HG03280 (cell line): Measurements from ENCODE around the gene RASSF5.

Source experiments
- ATAC-seq: cut with Tn5 transposase; IDR thresholded peaks from one replicate; pipeline ENCODE4 v1.9.1; 2021; ENCODE audit warnings: mild to moderate bottlenecking, moderate library complexity; ENCODE audit not compliant: unreplicated experiment

Gene RASSF5

DNA sequence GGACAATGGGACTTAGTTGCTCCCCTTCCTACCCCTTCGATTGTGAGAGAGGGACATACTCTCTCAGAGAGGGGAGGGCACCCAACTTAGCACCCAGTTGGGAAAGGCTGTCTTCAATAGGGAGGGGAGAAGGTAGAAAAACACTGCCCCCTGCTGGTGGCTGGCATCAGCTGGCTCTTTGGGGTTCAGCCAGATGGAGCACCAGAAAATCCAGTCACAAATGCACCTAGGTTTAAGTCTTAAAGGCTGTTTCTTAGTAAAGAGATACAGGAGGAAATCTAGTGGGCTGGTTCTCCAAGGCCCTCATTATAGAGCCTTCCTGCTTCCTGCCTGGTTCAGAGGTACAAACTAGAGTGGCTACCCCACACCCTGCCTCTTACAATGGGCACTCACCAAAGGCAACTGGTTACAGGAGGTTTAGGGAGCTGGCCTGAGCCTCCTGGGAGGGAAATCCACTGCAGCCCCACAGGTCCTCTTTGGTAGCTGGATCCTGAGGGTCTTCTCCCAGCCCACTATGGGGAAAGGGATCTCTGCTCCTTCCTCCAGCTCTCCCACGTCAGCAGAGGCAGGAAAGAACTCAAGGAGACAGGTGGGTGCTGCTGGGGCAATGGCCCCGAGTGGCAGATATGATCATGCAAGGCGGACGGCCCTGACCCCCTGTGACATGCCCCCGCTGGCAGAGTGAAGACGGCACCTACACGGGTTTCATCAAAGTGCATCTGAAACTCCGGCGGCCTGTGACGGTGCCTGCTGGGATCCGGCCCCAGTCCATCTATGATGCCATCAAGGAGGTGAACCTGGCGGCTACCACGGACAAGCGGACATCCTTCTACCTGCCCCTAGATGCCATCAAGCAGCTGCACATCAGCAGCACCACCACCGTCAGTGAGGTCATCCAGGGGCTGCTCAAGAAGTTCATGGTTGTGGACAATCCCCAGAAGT, 76.6 kb downstream of the RASSF5 start:
- no peak for ATAC-seq

DNA sequence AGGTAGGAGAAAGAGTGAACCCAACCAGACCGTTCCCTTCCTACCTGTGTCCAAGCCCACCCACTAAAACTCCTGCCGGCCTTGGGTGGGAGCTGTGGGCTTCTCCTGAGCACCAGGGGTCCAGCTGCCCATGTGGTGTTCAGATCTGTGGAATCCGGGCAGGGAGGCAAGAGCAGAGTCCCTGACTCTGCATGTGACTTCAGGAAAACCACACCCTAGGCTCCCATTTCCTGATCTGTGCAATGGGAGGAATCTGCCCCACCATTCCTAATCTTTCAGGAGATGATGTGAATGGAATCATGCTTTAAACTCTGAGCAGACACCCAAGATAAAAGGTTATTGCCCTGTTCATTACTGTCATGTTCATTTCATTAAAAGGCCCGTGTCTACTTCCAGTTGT, 77.4 kb downstream of the RASSF5 start:
- ATAC-seq = no peak

DNA sequence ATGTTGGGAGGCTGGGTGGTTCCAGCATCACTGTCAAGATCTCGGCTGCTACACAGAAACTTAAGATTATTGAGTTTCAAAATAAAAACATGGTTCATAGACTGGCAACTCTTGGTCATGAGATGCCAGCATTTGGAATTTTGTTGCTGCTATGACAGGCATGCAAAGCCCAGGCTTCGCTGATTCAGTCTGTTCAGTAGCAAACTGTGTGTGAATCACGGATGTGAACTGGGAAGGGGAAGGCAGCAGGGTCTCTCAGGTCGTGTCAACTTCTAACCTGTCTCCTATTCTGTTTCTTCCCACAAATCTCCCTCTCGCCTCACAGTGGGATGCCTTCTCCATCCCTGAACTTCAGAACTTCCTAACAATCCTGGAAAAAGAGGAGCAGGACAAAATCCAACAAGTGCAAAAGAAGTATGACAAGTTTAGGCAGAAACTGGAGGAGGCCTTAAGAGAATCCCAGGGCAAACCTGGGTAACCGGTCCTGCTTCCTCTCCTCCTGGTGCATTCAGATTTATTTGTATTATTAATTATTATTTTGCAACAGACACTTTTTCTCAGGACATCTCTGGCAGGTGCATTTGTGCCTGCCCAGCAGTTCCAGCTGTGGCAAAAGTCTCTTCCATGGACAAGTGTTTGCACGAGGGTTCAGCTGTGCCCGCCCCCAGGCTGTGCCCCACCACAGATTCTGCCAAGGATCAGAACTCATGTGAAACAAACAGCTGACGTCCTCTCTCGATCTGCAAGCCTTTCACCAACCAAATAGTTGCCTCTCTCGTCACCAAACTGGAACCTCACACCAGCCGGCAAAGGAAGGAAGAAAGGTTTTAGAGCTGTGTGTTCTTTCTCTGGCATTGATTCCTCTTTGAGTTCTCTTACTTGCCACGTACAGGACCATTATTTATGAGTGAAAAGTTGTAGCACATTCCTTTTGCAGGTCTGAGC, 79.4 kb downstream of the RASSF5 start:
- no peak for ATAC-seq

DNA sequence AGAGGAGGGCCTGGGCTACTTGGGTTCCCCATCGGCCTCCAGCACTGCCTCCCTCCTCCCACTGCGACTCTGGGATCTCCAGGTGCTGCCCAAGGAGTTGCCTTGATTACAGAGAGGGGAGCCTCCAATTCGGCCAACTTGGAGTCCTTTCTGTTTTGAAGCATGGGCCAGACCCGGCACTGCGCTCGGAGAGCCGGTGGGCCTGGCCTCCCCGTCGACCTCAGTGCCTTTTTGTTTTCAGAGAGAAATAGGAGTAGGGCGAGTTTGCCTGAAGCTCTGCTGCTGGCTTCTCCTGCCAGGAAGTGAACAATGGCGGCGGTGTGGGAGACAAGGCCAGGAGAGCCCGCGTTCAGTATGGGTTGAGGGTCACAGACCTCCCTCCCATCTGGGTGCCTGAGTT, 80.6 kb downstream of the RASSF5 start:
- no peak for ATAC-seq

DNA sequence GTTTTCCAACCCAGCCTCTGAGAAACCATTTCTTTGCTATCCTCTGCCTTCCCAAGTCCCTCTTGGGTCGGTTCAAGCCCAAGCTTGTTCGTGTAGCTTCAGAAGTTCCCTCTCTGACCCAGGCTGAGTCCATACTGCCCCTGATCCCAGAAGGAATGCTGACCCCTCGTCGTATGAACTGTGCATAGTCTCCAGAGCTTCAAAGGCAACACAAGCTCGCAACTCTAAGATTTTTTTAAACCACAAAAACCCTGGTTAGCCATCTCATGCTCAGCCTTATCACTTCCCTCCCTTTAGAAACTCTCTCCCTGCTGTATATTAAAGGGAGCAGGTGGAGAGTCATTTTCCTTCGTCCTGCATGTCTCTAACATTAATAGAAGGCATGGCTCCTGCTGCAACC, 81.2 kb downstream of the RASSF5 start:
- ATAC-seq = no peak

DNA sequence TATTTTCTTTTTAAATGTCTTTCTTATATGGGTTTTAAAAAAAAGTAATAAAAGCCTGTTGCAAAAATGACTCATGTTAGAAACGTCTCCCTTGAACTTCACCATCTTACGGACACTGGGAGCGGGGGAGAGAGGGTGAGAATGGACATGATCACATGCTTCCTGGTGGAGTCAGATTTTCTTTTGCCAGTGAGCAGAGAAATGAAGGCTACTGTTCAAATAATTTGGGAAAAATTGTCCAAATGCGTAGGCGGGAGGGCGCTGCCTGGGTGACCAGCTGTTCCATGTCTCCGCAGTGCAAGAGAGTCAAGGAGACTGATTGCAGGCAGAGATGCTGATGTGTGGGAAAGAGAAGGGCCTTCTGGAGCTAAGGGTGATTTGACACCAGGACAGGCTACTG, 81.9 kb downstream of the RASSF5 start:
- no peak for ATAC-seq

DNA sequence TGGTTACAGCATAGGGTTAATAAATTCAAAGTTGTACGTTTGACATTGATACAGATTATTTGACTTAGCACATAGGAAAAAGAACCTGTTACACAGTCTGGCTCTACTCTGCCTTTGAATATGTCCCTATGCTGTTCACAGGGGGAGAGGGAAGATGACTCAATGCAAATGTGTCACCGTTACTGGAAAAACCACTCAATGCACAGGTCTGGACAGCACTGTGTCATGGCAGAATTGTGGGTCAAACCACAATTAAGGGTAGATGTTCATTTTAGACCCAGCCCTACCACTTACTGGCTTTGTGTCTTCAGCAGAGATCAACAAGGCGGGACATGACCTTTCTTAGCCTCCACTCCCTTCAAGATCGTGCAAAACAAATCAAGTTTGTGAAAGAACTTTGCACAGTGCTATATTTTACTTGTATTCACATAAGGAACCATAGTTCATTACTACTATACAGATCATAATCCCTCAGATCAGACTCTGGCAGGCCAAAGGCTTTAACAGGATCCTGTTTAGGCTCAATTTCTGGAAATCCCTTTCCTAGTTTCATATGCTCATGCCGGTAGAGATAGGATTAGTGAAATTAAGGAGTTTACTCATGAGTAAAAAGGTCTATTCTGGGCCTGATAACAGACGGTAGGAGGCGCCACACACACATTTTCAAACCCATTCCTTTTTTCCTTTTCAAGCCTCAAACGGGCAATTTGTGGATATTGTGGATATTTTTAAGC, 82.9 kb downstream of the RASSF5 start:
- ATAC-seq = peak; percentile 52

DNA sequence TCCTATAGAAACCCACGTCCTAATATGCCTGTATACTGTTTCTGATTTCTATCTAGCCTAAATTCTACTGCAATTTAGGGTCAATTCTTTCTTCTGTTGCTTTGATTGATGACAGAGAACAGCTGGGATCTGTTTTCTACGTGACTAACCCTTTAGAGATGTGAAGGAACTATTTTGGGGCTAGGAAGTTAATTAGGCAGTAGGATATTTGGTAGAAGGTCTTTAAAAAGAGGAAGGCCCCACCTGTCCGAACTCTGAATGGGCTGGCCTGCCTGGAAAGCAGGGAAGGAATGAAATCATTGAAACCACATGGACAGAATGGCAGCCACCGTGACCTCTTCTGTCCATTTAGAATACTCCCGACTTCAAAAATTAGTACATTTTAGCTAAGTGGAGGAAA, 83.9 kb downstream of the RASSF5 start:
- no peak for ATAC-seq

DNA sequence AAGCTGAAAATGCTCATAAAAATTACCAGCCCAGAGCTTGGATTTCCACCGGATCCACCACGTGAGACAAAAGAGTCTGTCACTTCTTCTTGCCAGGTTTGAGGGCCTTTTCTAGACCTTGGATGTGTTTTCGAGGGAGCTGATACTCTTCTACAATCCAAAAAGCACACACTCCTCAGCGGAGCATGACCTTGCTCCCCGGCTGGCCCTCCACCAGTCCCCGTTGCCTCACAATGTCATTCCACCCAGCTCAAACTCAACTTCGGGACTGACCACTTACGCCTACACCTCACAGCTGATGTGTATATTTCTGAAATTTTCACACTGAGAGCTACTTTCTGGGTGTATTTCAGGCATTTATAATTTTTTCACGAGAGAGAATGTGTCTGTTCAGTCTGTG, 84.4 kb downstream of the RASSF5 start:
- ATAC-seq = no peak

DNA sequence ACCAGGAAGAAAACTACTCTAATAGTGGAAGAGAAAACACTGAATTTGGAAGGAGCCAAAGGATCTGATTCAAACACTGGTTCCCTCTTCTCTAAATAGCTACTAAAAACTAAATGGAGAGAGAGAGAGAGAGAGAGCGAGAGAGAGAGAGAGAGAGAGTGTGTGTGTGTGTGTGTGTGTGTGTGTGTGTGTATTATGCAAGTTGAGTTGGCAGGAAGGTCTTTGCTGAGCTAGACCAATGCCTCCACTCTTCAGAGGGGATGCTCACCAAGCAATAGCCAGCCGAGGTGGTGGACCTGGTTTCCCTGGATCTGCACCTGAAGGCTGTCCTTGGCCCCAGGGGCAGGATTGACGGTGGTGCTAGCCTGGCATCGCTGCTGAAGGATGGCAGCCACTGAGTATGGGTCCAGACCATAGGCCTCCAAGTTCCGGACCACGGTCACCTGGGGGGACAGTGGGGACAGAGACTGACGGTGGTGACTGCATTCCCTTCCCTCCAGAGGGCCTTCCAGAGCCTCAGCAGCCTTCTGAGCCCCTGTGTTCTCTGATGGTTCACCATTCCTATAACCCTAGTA, 86.1 kb downstream of the RASSF5 start:
- no peak for ATAC-seq

DNA sequence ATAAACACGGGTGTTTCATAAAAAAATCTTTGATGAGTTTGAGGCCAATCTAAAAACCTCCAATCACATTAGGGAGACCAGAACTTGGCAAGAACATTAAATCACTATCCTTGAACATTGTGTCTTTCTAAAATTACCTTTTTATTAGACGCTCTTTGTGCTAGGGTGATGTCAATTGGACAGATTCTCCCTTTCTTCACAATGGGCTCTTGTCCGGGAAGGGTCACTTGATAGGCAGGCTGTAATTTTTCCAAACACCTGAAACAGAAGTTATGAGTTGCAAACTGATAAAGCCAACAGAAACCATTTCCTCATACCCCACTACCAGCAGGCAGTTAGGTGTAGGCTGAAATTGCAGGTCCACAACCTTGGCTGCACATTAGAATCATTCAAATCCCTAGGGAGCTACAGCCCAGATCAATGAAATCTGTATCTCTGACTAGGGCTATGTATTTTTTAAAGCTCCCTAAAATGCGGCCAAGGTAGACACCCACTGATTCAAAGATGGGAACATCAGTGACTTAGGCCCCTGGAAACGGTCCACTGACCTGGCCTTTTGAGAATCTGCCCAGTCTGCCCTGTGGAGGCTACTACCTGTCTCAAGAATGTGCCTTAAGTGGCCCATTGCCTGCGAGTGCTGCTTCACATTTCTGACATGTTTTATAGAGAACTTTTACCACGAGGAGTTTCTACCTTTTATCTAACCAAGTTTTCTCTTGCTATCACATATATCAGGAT, 88.4 kb downstream of the RASSF5 start:
- no peak for ATAC-seq

DNA sequence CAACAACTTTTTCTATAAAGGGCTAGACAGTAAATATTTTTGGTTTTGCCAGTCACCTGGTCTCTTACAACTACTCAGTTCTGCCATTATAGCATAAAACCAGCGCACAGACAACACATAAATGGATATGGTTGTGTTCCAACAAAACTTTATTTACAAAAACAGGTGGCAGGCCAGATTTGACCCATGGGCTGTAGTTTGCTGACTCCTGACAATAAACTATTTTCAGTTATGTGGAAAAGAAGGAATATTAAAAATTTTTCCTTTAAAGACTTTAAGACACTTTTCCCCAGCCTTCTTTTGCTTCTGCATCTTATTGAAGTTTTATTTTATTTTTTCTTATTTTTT, 89.0 kb downstream of the RASSF5 start:
- ATAC-seq = no peak

DNA sequence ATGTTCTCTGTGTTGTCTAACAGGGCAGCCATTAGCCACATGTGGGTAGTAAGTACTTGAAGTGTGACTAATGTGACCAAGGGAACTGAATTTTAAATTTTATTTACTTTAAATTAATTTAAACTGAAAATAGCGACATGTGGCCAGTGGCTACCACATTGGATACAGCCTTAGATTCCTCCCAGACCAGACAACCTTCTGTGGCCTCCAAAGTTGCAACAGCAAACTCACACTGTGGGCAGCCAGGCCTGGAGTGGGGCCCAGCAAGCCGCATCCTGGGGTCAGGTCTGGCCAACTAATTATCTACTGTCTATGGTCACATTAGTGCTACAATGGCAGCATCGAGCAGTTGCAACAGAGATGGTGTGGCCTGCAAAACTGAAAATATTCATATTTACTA, 93.2 kb downstream of the RASSF5 start:
- no peak for ATAC-seq

DNA sequence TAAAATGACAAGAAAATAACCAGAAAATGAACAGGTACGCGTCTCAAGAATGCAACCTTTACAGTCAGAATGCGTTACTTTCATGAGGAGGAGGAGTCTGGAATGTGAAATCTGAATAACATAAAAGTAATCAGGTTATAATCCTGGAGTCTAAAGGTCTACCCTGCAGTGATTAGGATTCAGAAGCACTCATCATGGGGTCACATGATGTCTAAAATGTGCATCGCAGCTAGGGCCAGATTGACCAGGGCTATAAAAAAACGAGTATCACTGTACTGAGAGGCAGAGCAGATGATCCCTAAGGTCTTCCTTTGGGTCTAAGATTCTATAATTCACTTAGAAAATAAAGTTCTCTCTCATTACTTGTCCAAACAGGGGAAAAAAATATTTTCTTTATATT, 97.5 kb downstream of the RASSF5 start:
- no peak for ATAC-seq

DNA sequence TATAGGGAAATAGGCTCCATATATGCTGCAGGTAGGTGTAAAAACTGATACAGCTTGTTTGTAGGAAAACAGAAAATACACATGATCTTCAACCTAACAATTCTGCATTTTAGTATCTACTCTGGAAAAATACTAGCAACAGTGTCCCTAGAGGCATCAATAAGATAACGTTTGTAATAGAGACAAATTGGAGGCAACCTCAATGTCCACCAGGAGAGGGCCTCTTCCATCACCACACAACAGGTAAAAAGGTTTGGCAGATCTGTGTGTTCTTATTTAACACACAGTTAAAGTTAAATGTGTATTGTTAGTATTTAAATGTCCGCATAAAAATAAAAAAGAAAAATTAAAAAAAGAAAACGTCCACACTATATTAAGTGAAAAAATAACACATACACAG, 99.5 kb downstream of the RASSF5 start:
- no peak for ATAC-seq

DNA sequence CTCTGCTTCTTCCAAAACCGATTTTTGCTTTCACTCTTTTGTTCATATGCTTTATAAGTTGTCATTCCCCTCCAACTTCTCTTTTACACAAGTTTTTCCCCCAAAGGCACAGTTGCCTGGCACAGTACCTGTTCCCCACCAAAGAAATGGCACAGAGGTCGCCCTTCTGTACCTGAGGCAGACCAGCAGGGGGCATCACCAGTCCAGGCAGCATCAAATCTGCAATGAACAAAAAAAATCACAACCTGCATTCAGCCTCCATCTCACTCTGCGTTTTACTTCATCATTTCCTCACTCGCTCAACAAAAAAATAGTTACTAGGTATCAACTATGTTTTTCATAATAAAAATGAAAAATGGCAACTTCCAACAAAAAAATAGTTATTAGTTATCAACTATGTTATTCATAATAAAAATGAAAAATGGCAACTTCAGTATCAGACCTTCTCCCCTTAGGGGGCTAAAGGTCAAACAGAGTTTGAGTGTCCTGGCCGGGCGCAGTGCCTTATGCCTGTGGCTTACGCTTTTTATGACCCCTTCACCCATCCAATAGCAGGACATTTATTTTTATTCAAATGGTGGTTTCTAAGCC, 100.9 kb downstream of the RASSF5 start:
- ATAC-seq = no peak

DNA sequence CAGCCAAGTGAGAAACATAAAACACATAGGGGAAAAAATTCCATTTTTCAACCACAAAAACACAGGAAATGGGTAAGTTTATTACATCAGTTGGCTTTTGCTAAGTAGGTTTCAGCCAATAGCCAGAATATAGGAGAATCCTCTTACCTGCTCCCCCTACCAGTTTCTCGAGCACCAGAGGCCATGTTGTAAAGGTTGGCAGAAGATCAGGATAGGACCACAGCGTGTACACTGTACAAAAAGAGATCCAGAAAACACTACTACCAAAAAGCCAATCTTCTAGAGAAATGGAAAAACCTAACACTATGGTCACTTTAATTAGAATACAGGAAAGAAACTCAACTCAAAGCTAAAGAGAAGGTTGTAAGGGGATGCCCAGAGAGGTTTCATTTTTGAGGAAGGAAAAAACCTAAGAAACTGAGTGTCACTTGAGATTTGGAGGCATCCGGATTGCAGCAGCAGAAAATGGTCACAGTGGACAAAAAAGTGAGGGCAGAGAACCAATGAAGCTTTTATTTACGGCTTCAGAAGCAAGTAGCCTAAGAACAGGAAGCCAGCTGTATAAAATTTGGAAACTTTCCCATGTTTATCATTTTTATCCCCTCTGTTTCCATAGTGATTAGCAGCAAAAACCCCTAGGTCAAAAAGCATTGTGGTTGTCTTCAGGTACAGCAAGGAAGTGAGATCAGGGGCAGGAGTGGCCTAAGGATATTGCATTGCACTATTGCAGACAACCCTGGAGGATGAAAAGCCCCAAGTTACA, 102.1 kb downstream of the RASSF5 start:
- no peak for ATAC-seq

DNA sequence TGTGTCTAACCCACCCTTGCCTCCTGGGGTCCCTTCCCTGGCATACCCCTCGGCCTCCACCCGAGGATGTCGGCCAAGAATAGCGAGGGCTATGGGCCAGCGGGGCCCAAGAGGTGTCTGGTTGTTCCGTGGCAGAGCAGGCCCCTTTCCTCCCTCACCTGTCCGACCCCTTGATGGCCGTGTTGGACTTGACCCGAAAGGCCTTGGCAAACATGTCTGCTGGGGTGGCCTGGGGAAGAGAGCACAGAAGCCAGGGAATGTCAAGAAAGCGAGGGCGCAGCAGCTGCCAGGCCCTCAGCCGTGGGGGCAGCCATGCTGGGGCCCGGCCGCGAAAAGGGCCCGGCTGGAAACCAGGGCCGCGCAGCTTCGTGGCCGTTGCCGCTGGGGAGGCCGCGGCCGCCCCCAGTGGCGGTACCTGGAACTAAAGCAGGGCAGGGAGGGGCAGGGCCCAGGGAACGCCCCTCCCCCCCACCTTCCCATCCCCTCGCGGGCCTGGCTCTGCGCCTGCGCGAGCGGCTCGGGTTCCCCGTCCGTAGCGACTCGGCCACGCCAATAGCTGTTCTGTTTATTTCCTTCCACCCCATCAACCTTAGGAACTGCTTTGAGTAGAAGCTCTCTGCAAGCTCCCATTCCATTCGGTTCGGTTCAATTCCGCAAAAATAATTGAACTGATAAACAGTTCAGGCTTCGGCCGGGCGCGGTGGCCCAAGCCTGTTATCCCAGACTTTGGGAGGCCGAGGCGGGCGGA, 105.0 kb downstream of the RASSF5 start, which contains the start of gene EIF2D:
TSS of gene EIF2D (minus strand) at position 337 of the 748 bp plus-strand sequence. CDS start at position 214, 123 bp downstream.
- ATAC-seq = peak; percentile 90
